HEK293 (cell line): ENCODE measurements around the gene RGS6.

Source experiments
- CTCF ChIA-PET: fragments of 350-600 bp; formaldehyde crosslinking; extraction: SDS; loops from one replicate; lab custom pipeline; 2021; ENCODE audit warnings: antibody characterized with exemption; lab: Yijun Ruan, JAX
- POLR2A ChIA-PET: fragments of 300-600 bp; formaldehyde crosslinking; extraction: SDS; loops from one replicate; lab custom pipeline; 2020; ENCODE audit warnings: antibody characterized with exemption, inconsistent platforms; lab: Yijun Ruan, JAX
- H3K27ac ChIP-seq: fragments of 200-500 bp; sonication (Bioruptor generic); 2 replicates; pipeline ENCODE4 v1.5.1; 2014; ENCODE audit warnings: low read depth, low read length, control low read depth, inconsistent platforms; ENCODE audit errors: extremely low read depth
- H3K36me3 ChIP-seq, 2 experiments: fragments of 200-500 bp in 1 of 2; sonication (Bioruptor generic) in 1 of 2; 1 replicate in 1 of 2; 2 replicates in 1 of 2; pipeline ENCODE4 v1.5.1; 2014 to 2017; ENCODE audit warnings: inconsistent platforms in 2 of 2, low read length in 2 of 2; ENCODE audit not compliant: control insufficient read depth in 2 of 2, insufficient read depth in 1 of 2
- H3K4me1 ChIP-seq: fragments of 200-500 bp; sonication (Bioruptor generic); 2 replicates; pipeline ENCODE4 v1.5.1; 2014; ENCODE audit warnings: mild to moderate bottlenecking, low read length, inconsistent platforms; ENCODE audit not compliant: control insufficient read depth, insufficient read depth
- H3K4me3 ChIP-seq: 2 replicates; pipeline ENCODE4 v1.5.1; 2011; ENCODE audit warnings: low read depth, mild to moderate bottlenecking, control low read depth, low read length, moderate library complexity
- H3K9me3 ChIP-seq: fragments of 200-500 bp; sonication (Bioruptor generic); 2 replicates; pipeline ENCODE4 v1.5.1; 2014; ENCODE audit warnings: low read depth, low read length, inconsistent platforms; ENCODE audit not compliant: control insufficient read depth, insufficient read depth
- BCL11A ChIP-seq: fragments of 450-650 bp; formaldehyde crosslinking; IDR thresholded peaks from 2 replicates; pipeline ENCODE4 v1.5.1; 2016; ENCODE audit warnings: low read depth, missing biosample characterization, missing genetic modification characterization
- GLI4 ChIP-seq: fragments of 450-650 bp; formaldehyde crosslinking; IDR thresholded peaks from 2 replicates; pipeline ENCODE4 v1.5.1; 2016; ENCODE audit warnings: missing biosample characterization, missing genetic modification characterization
- GLIS2 ChIP-seq: fragments of 450-650 bp; formaldehyde crosslinking; IDR thresholded peaks from 2 replicates; pipeline ENCODE4 v1.5.1; 2016; ENCODE audit warnings: missing biosample characterization, missing genetic modification characterization
- IKZF3 ChIP-seq: fragments of 450-650 bp; IDR thresholded peaks from 2 replicates; pipeline ENCODE4 v1.5.0; 2018; ENCODE audit warnings: missing biosample characterization, mild to moderate bottlenecking, missing genetic modification characterization, moderate library complexity
- PRDM6 ChIP-seq: fragments of 450-650 bp; formaldehyde crosslinking; IDR thresholded peaks from 2 replicates; pipeline ENCODE4 v1.5.1; 2017; ENCODE audit warnings: missing biosample characterization, missing genetic modification characterization
- ZFP69B ChIP-seq: fragments of 450-650 bp; formaldehyde crosslinking; IDR thresholded peaks from 2 replicates; pipeline ENCODE4 v1.5.1; 2016; ENCODE audit warnings: missing biosample characterization, missing genetic modification characterization
- ZNF133 ChIP-seq: fragments of 450-650 bp; formaldehyde crosslinking; IDR thresholded peaks from 2 replicates; pipeline ENCODE4 v1.5.1; 2016; ENCODE audit warnings: missing biosample characterization, missing genetic modification characterization
- ZNF184 ChIP-seq: fragments of 450-650 bp; IDR thresholded peaks from 2 replicates; pipeline ENCODE4 v1.5.1; 2018; ENCODE audit warnings: missing biosample characterization, mild to moderate bottlenecking, missing genetic modification characterization
- ZNF221 ChIP-seq: fragments of 450-650 bp; formaldehyde crosslinking; IDR thresholded peaks from 2 replicates; pipeline ENCODE4 v1.5.1; 2017; ENCODE audit warnings: missing biosample characterization, missing genetic modification characterization, borderline replicate concordance
- ZNF24 ChIP-seq: fragments of 450-650 bp; formaldehyde crosslinking; IDR thresholded peaks from 2 replicates; pipeline ENCODE4 v1.5.1; 2016; ENCODE audit warnings: missing biosample characterization, missing genetic modification characterization
- ZNF26 ChIP-seq: fragments of 450-650 bp; formaldehyde crosslinking; IDR thresholded peaks from 2 replicates; pipeline ENCODE4 v1.5.1; 2016; ENCODE audit warnings: missing biosample characterization, missing genetic modification characterization
- ZNF518A ChIP-seq: fragments of 450-650 bp; formaldehyde crosslinking; conservative IDR thresholded peaks from 2 replicates; pipeline ENCODE4 v1.5.1; 2016; ENCODE audit warnings: low read depth, missing biosample characterization, missing genetic modification characterization
- ZNF521 ChIP-seq: fragments of 450-650 bp; formaldehyde crosslinking; IDR thresholded peaks from 2 replicates; pipeline ENCODE4 v1.5.1; 2017; ENCODE audit warnings: missing biosample characterization, mild to moderate bottlenecking, missing genetic modification characterization
- ZNF747 ChIP-seq: fragments of 450-650 bp; formaldehyde crosslinking; IDR thresholded peaks from 2 replicates; pipeline ENCODE4 v1.5.1; 2016; ENCODE audit warnings: missing biosample characterization, missing genetic modification characterization
- ZNF837 ChIP-seq: fragments of 450-650 bp; formaldehyde crosslinking; IDR thresholded peaks from 2 replicates; pipeline ENCODE4 v1.5.1; 2016; ENCODE audit warnings: missing biosample characterization, missing genetic modification characterization

RGS6 gene

GRCh38 chr14:72535485-72535884 lies 603.3 kb downstream of the RGS6 start:
- Histone ChIP-seq H3K4me3 (no peak overlapping the region), H3K4me1 (no peaks in the 10 kb centered on the region), H3K27ac (no peak overlapping the region), H3K9me3 (no peaks in the 10 kb centered on the region), H3K36me3 (no peaks in the 10 kb centered on the region)
- TF ChIP-seq ZNF24 (tag by site-specific recombination) (no peak), IKZF3 (tag by site-specific recombination) (no peak), ZNF221 (tag by site-specific recombination) (no peak), BCL11A (tag by site-specific recombination) (no peak), GLIS2 (no peak), ZNF133 (tag by site-specific recombination) (no peak), GLI4 (tag by site-specific recombination) (no peak), ZFP69B (tag by site-specific recombination) (no peak), ZNF521 (tag by site-specific recombination) (no peak)
- ChIA-PET POLR2A (no interaction called here), CTCF (no interaction called here)

GRCh38 chr14:72538387-72538786 lies 606.2 kb downstream of the RGS6 start:
- H3K27ac ChIP-seq, result no peak overlapping the region
- no peaks in the 10 kb centered on the region for H3K36me3 ChIP-seq
- no peak overlapping the region for H3K4me3 ChIP-seq
- TF ChIP-seq PRDM6 (tag by site-specific recombination) (no peak), ZNF26 (no peak), ZNF518A (tag by site-specific recombination) (no peak), ZNF837 (tag by site-specific recombination) (no peak), ZNF184 (tag by site-specific recombination) (no peak), ZNF747 (tag by site-specific recombination) (no peak)
- TF ChIP-seq, all 188 proteins: peak for 0
- Histone ChIP-seq H3K9me3 (no peaks in the 10 kb centered on the region), H3K4me1 (no peaks in the 10 kb centered on the region)
- CTCF ChIA-PET, result no interaction called here
- POLR2A ChIA-PET, result no interaction called here
